B cell (primary cell): ENCODE data around the gene CCDC152. TPM values are rescaled to one million over a fixed set of nuclear protein-coding genes. Genes with fewer than 3 reads are reported as not detected.

Experiments
- ATAC-seq: fragments of 200-7000 bp; cut with Tn5 transposase; one replicate; pipeline ENCODE4 v1.10.0; 2021; ENCODE audit warnings: low read depth, mild to moderate bottlenecking, moderate number of reproducible peaks, moderate library complexity
- CTCF ChIA-PET: fragments of 350-600 bp; sonication (Branson Sonifier 250); formaldehyde crosslinking; loops from one replicate; lab custom pipeline; 2021; ENCODE audit warnings: antibody characterized with exemption, inconsistent platforms; lab: Charles Lee
- POLR2A ChIA-PET: fragments of 350-600 bp; sonication (Branson Sonifier 250); formaldehyde crosslinking; loops from one replicate; lab custom pipeline; 2021; ENCODE audit warnings: antibody characterized with exemption; lab: Charles Lee
- DNase-seq: peaks from one replicate; pipeline ENCODE4 v3.0.0; 2013
- H2AFZ ChIP-seq: 2 replicates; pipeline ENCODE4 v1.6.1; 2012; ENCODE audit warnings: mild to moderate bottlenecking, low read depth, low read length; ENCODE audit not compliant: insufficient read depth, poor library complexity, severe bottlenecking
- H3K27ac ChIP-seq, 2 donors: 1 replicate in 1 of 2; 2 replicates in 1 of 2; pipeline ENCODE4 v1.5.1; 2012 to 2013; ENCODE audit warnings: low read length in 2 of 2, mild to moderate bottlenecking in 2 of 2, moderate library complexity in 1 of 2
- H3K27me3 ChIP-seq, 4 experiments: fragments of 200-600 bp in 1 of 4; sonication (generic) in 1 of 4; replicated peaks in 1 of 4; 1 replicate in 2 of 4; 2 replicates in 2 of 4; pipeline versions ENCODE4 v1.6.1 to v1.7.0; 2013 to 2016; ENCODE audit warnings: low read length in 3 of 4, mild to moderate bottlenecking in 2 of 4, mixed read lengths in 1 of 4, moderate library complexity in 1 of 4; ENCODE audit not compliant: insufficient read depth in 4 of 4, control insufficient read depth in 3 of 4; ENCODE audit errors: control extremely low read depth in 1 of 4
- H3K36me3 ChIP-seq, 2 experiments: replicated peaks in 1 of 2; 1 replicate in 1 of 2; 2 replicates in 1 of 2; pipeline versions ENCODE4 v1.6.1 to v1.7.1; 2013; ENCODE audit warnings: low read length in 1 of 2; ENCODE audit not compliant: insufficient read depth in 2 of 2, control insufficient read depth in 1 of 2; ENCODE audit errors: control extremely low read depth in 1 of 2, extremely low read depth in 1 of 2
- H3K4me1 ChIP-seq, 2 donors: fragments of 200-600 bp in 1 of 2; sonication (generic) in 1 of 2; 1 replicate in 1 of 2; 2 replicates in 1 of 2; pipeline versions ENCODE4 v1.5.1 to v1.6.1; 2013 to 2017; ENCODE audit warnings: low read length in 2 of 2; ENCODE audit not compliant: control insufficient read depth in 2 of 2, insufficient read depth in 2 of 2
- H3K4me2 ChIP-seq: replicated peaks from 2 replicates; pipeline ENCODE3; 2012; ENCODE audit warnings: mild to moderate bottlenecking, low read depth, low read length; ENCODE audit not compliant: poor library complexity, severe bottlenecking
- H3K4me3 ChIP-seq, 5 experiments: fragments of 200-600 bp in 1 of 5; sonication (generic) in 1 of 5; 1 replicate in 3 of 5; 2 replicates in 2 of 5; pipeline versions ENCODE4 v1.5.1 to v1.7.0; 2011 to 2016; ENCODE audit warnings: low read length in 4 of 5, mild to moderate bottlenecking in 4 of 5, low read depth in 2 of 5, control low read depth in 1 of 5, moderate library complexity in 1 of 5; ENCODE audit not compliant: insufficient read depth in 1 of 5; ENCODE audit errors: control extremely low read depth in 1 of 5, extremely low read depth in 1 of 5
- H3K79me2 ChIP-seq: fragments of 200-600 bp; sonication (generic); one replicate; pipeline ENCODE4 v1.6.0; 2016; ENCODE audit warnings: low read length; ENCODE audit not compliant: control insufficient read depth, insufficient read depth
- H3K9ac ChIP-seq: fragments of 200-600 bp; sonication (generic); 2 replicates; pipeline ENCODE4 v1.6.1; 2017; ENCODE audit warnings: mild to moderate bottlenecking, low read length, moderate library complexity
- H3K9me3 ChIP-seq, 3 donors: one replicate each; pipeline versions ENCODE4 v1.6.1 to v1.7.1; 2013; ENCODE audit warnings: low read length in 2 of 3; ENCODE audit not compliant: control insufficient read depth in 2 of 3, insufficient read depth in 1 of 3; ENCODE audit errors: control extremely low read depth in 1 of 3
- H4K20me1 ChIP-seq: 2 replicates; pipeline ENCODE4 v1.6.0; 2012; ENCODE audit warnings: mild to moderate bottlenecking, low read length; ENCODE audit not compliant: insufficient read depth, control insufficient read depth, poor library complexity, severe bottlenecking
- H3K27ac Mint-ChIP-seq: one replicate; pipeline ENCODE4 v1.8.0; 2021; ENCODE audit warnings: mixed read lengths
- H3K27me3 Mint-ChIP-seq: one replicate; pipeline ENCODE4 v1.8.0; 2021; ENCODE audit warnings: mixed read lengths
- H3K4me1 Mint-ChIP-seq: one replicate; pipeline ENCODE4 v1.8.0; 2021; ENCODE audit warnings: mixed read lengths
- H3K4me3 Mint-ChIP-seq: one replicate; pipeline ENCODE4 v1.8.0; 2021; ENCODE audit warnings: mixed read lengths
- H3K9me3 Mint-ChIP-seq: one replicate; pipeline ENCODE4 v1.8.0; 2022; ENCODE audit warnings: mixed read lengths; ENCODE audit not compliant: insufficient read depth
- EZH2 ChIP-seq: IDR thresholded peaks from 2 replicates; pipeline ENCODE4 v1.6.1; 2012; ENCODE audit warnings: borderline replicate concordance, low read depth, mild to moderate bottlenecking, moderate library complexity, low read length; ENCODE audit not compliant: insufficient read depth, poor library complexity, severe bottlenecking
- WGBS: methylation state at CpG from one replicate; pipeline ENCODE4 v1.1.5; 2013; ENCODE audit warnings: missing lambda C conversion rate; ENCODE audit not compliant: insufficient coverage; 5-methylcytosine and 5-hydroxymethylcytosine counted together
- intact Hi-C: fragments of 100-400 bp; cut with micrococcal nuclease; formaldehyde crosslinking; loops from one replicate; pipeline ENCODE4 v1.10.0; 2022
- polyA plus RNA-seq: library from polyadenylated mRNA; depleted of rRNA; stranded (reverse); fragments of >200 nt; gene quantifications from 2 replicates; pipeline ENCODE4 v1.2.3, GENCODE V29; 2012
- total RNA-seq, 2 donors: library from RNA; stranded (reverse); fragments of 120-200 nt in 1 of 2; gene quantifications; 1 replicate in 1 of 2; 2 replicates in 1 of 2; pipeline versions ENCODE4 v1.2.3 to v1.2.4, GENCODE V29; 2013 to 2022
- TF ChIP-seq, protein P1 (sequence below): fragments of 200-600 bp; IDR thresholded peaks from one replicate; pipeline ENCODE4 v1.8.0; 2022; ENCODE audit warnings: antibody characterized with exemption, mild to moderate bottlenecking

The CCDC152 gene
- total and polyA plus RNA-seq, 2 donors (not counting 1 experiment from before 2014, with no cell fraction given): 1.0 to 4.8 TPM

DNA sequence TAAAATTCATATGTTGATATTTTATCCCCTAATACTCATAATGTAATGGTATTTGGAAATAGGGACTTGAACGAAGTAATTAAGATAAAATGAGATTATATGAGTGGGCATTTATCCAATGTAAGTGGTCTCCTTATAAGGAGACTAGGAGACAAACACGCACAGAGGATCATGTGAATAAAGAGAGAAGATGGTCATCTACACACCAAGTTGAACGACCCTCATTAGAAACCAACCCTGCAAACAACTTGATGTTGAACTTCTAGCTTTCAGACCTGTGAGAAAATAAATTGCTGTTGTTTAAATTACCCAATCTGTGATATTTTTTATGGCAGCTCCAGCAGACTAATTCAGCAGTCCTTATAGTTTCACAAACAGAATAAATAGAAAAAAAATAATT is 82.6 kb downstream of the CCDC152 start:
- no peak overlapping the region for H3K9ac ChIP-seq
- no peaks in the 10 kb centered on the region for H3K79me2 ChIP-seq
- no peak overlapping the region for H3K27ac Mint-ChIP-seq
- no peak for DNase-seq
- no peak overlapping the region for H2AFZ ChIP-seq
- H4K20me1 ChIP-seq: no peaks in the 10 kb centered on the region
- no peaks in the 10 kb centered on the region for H3K4me1 Mint-ChIP-seq
- H3K9me3 ChIP-seq: peaks cover 1 to 8% (median 2%) of the 10 kb centered on the region in 3 donors
- no peak overlapping the region for H3K4me2 ChIP-seq
- POLR2A ChIA-PET: no interaction called here
- H3K27me3 ChIP-seq: no peaks in the 10 kb centered on the region
- H3K4me3 ChIP-seq: no peak overlapping the region
- intact Hi-C loops: no loop called here
- WGBS: no CpG with 5 or more reads among the region's 3 CpGs
- no peaks in the 10 kb centered on the region for H3K36me3 ChIP-seq
- CTCF ChIA-PET: no interaction called here
- TF ChIP-seq, protein P1, sequence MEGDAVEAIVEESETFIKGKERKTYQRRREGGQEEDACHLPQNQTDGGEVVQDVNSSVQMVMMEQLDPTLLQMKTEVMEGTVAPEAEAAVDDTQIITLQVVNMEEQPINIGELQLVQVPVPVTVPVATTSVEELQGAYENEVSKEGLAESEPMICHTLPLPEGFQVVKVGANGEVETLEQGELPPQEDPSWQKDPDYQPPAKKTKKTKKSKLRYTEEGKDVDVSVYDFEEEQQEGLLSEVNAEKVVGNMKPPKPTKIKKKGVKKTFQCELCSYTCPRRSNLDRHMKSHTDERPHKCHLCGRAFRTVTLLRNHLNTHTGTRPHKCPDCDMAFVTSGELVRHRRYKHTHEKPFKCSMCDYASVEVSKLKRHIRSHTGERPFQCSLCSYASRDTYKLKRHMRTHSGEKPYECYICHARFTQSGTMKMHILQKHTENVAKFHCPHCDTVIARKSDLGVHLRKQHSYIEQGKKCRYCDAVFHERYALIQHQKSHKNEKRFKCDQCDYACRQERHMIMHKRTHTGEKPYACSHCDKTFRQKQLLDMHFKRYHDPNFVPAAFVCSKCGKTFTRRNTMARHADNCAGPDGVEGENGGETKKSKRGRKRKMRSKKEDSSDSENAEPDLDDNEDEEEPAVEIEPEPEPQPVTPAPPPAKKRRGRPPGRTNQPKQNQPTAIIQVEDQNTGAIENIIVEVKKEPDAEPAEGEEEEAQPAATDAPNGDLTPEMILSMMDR: no peak
- no peak for TF ChIP-seq EZH2
- no peaks in the 10 kb centered on the region for H3K9me3 Mint-ChIP-seq
- no peak overlapping the region for H3K27ac ChIP-seq
- no peaks in the 10 kb centered on the region for H3K4me1 ChIP-seq
- peaks cover 12% of the 10 kb centered on the region for H3K27me3 Mint-ChIP-seq
- H3K4me3 Mint-ChIP-seq: no peak overlapping the region
- no peak for ATAC-seq

DNA sequence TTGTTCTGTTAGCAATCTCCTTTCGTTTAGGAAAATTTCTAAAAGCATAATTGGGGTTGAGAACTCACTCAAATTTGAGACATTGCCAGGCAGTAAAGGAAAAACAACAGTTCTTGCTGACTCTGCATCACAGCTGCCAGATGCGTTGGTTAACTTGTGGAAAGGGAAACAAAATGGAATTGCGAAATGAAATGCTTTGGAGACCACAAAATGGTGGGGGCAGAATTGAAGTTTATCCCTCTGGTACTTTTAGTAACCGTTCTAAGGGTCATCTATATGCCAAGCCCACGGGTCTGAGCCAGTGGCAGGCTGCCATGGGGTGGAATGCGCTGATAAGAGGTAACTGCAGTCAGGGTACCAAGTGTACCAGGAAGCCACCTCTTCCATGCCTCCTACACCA is 83.7 kb downstream of the CCDC152 start:
- no peaks in the 10 kb centered on the region for H4K20me1 ChIP-seq
- no peaks in the 10 kb centered on the region for H3K36me3 ChIP-seq
- H3K79me2 ChIP-seq: no peaks in the 10 kb centered on the region
- H3K27ac ChIP-seq: no peak overlapping the region
- ChIA-PET CTCF (no interaction called here), POLR2A (no interaction called here)
- no peaks in the 10 kb centered on the region for H3K27me3 ChIP-seq
- Mint-ChIP-seq H3K4me3 (no peak overlapping the region), H3K4me1 (no peaks in the 10 kb centered on the region), H3K27ac (no peak overlapping the region), H3K27me3 (peaks cover 12% of the 10 kb centered on the region), H3K9me3 (no peaks in the 10 kb centered on the region)
- no peak for TF ChIP-seq EZH2
- TF ChIP-seq, protein P1: no peak
- H3K9ac ChIP-seq: no peak overlapping the region
- ATAC-seq: no peak
- 8% methylated on average over 4 of the region's 6 CpGs for WGBS
- no peak overlapping the region for H3K4me2 ChIP-seq
- H3K4me3 ChIP-seq: no peak overlapping the region
- DNase-seq: no peak
- intact Hi-C loops: no loop called here
- H3K4me1 ChIP-seq: no peaks in the 10 kb centered on the region
- H2AFZ ChIP-seq: no peak overlapping the region
- H3K9me3 ChIP-seq: peaks cover 1 to 8% (median 2%) of the 10 kb centered on the region in 3 donors
